Psoas muscle (tissue), 8 donors: Measurements from ENCODE around the gene OR2L3. TPM values are rescaled to one million over a fixed set of nuclear protein-coding genes. Genes with fewer than 3 reads are reported as not detected.

ENCODE experiments used
- ATAC-seq, 4 donors: fragments of 200-7000 bp; cut with Tn5 transposase; one replicate each; pipeline ENCODE4 v1.9.1; 2020; ENCODE audit warnings: moderate library complexity in 3 of 4, mild to moderate bottlenecking in 2 of 4
- DNase-seq, 2 donors: peaks; one replicate each; pipeline ENCODE4 v3.0.0-alpha.2; 2020
- H3K27ac ChIP-seq: fragments of 200-600 bp; one replicate; pipeline ENCODE4 v1.8.0; 2022
- H3K27me3 ChIP-seq, 3 donors: fragments of 200-600 bp in 1 of 3; one replicate each; pipeline versions ENCODE4 v1.6.1 to v1.8.0; 2013 to 2022; ENCODE audit warnings: low read length in 2 of 3, mild to moderate bottlenecking in 2 of 3, moderate library complexity in 1 of 3; ENCODE audit not compliant: insufficient read depth in 3 of 3
- H3K36me3 ChIP-seq, 2 donors: fragments of 200-600 bp in 1 of 2; one replicate each; pipeline versions ENCODE4 v1.6.1 to v1.8.0; 2013 to 2022; ENCODE audit warnings: low read depth in 1 of 2, mild to moderate bottlenecking in 1 of 2, moderate library complexity in 1 of 2; ENCODE audit not compliant: insufficient read depth in 1 of 2
- H3K4me1 ChIP-seq: fragments of 200-600 bp; one replicate; pipeline ENCODE4 v1.8.0; 2022
- H3K4me3 ChIP-seq: fragments of 200-600 bp; one replicate; pipeline ENCODE4 v1.8.0; 2022; ENCODE audit warnings: mild to moderate bottlenecking
- H3K9me3 ChIP-seq: fragments of 200-600 bp; one replicate; pipeline ENCODE4 v1.8.0; 2022
- CTCF ChIP-seq: fragments of 200-600 bp; IDR thresholded peaks from one replicate; pipeline ENCODE4 v1.8.0; 2022; ENCODE audit warnings: antibody characterized with exemption
- WGBS, 3 donors: extraction: QIAGEN DNeasy Blood & Tissue Kit; methylation state at CpG; one replicate each; pipeline versions ENCODE4 v1.1.6 to v1.1.7; 2013; 5-methylcytosine and 5-hydroxymethylcytosine counted together
- intact Hi-C, 2 donors: fragments of 100-400 bp; cut with DNase I; formaldehyde crosslinking; loops; one replicate each; pipeline versions ENCODE4 v1.11.0 to v1.14.2; 2022
- polyA plus RNA-seq, 3 donors: library from polyadenylated mRNA; stranded (reverse); fragments of 200-250 nt; gene quantifications; one replicate each; pipeline ENCODE4 v1.2.3, GENCODE V29; 2013
- total RNA-seq, 4 donors: library from RNA; stranded (reverse); fragmentation: NEBNext Ultra II Directional in 2 of 4; extraction: Animal tissue kit (Norgen Biotek cat#: 25700) in 2 of 4; gene quantifications; one replicate each; pipeline versions ENCODE4 v1.2.1 to v1.2.4, GENCODE V29; 2021 to 2023
- donor health status: healthy with polysubstance abuse.
- donor health status: DM: no; HTN: no; CAD: no; lungs with moderate emphysema.
- donor health status: Bipolar disorder and iron deficiency.
- donor health status: healthy.
- donor health status: DM: yes; HTN: yes; CAD: no.
- donor health status: DM: no; HTN: no; CAD: no.
- donor health status: DM: no; HTN: no; CAD: no.
- donor health status: DM: yes; HTN: yes; CAD: no.

OR2L3 gene
- total and polyA plus RNA-seq, 7 donors, result not detected

GRCh38 chr1:248013229-248013710 lies 33.4 kb upstream of the OR2L3 start, which contains the start of gene OR2L5:
TSS of gene OR2L5 (plus strand) at chr1:248013660. CDS start at chr1:248021948, 8,288 bp downstream.
- 89 to 91% (median 90%) methylated on average over 2 of the region's 2 CpGs for WGBS, 3 donors

GRCh38 chr1:248015803-248016202 lies 30.8 kb upstream of the OR2L3 start:
- Histone ChIP-seq H3K36me3 (no peaks in the 10 kb centered on the region), H3K4me3 (no peak overlapping the region), H3K9me3 (peaks cover 10% of the 10 kb centered on the region), H3K4me1 (no peaks in the 10 kb centered on the region), H3K27ac (no peak overlapping the region), H3K27me3 (no peaks in the 10 kb centered on the region)
- intact Hi-C loops, result no loop called here
- DNase-seq, result no peak
- TF ChIP-seq CTCF, result no peak
- ATAC-seq, result no peak
- WGBS, 3 donors, result 72 to 76% (median 75%) methylated on average over 1 of the region's 1 CpG

More at GRCh38 chr1:248013229-248013710, 33.4 kb upstream of the OR2L3 start, which contains the start of gene OR2L5:
- Histone ChIP-seq H3K9me3 (peaks cover 12% of the 10 kb centered on the region), H3K27me3 (no peaks in the 10 kb centered on the region), H3K36me3 (no peaks in the 10 kb centered on the region), H3K4me1 (no peaks in the 10 kb centered on the region), H3K27ac (no peak within 1 kb of the TSS), H3K4me3 (no peak within 1 kb of the TSS)
- intact Hi-C loops, result no loop called here
- TF ChIP-seq CTCF, result no peak
- ATAC-seq (no peak), DNase-seq (no peak)

GRCh38 chr1:248029770-248030169 lies 16.9 kb upstream of the OR2L3 start, which contains the start of gene OR2L2:
TSS of gene OR2L2 (plus strand) at chr1:248030070. CDS start at chr1:248038268, 8,198 bp downstream.
- Histone ChIP-seq H3K27ac (no peak within 1 kb of the TSS), H3K9me3 (peaks cover 8% of the 10 kb centered on the region), H3K27me3 (no peaks in the 10 kb centered on the region), H3K36me3 (no peaks in the 10 kb centered on the region), H3K4me3 (no peak within 1 kb of the TSS), H3K4me1 (no peaks in the 10 kb centered on the region)
- TF ChIP-seq CTCF, result no peak
- DNase-seq (no peak), ATAC-seq (no peak)
- 26 to 47% (median 30%) methylated on average over 2 of the region's 2 CpGs for WGBS, 3 donors
- intact Hi-C loops, result no loop called here

GRCh38 chr1:248045209-248045608 lies 1.4 kb upstream of the OR2L3 start:
- H3K9me3 ChIP-seq, result peaks cover 4% of the 10 kb centered on the region
- DNase-seq, result no peak
- intact Hi-C loops, result no loop called here

More at GRCh38 chr1:248045209-248045608, 1.4 kb upstream of the OR2L3 start:
- 69 to 73% (median 70%) methylated on average over 5 of the region's 5 CpGs for WGBS, 3 donors
- H3K27me3 ChIP-seq, result no peaks in the 10 kb centered on the region
- TF ChIP-seq CTCF, result no peak
- no peaks in the 10 kb centered on the region for H3K36me3 ChIP-seq
- H3K4me1 ChIP-seq, result no peaks in the 10 kb centered on the region
- no peak overlapping the region for H3K27ac ChIP-seq
- no peak overlapping the region for H3K4me3 ChIP-seq
- ATAC-seq, result no peak
